Right ventricle myocardium inferior (tissue), 1 donor: Measurements from ENCODE around the gene GABARAPL2. TPM values are rescaled to one million over a fixed set of nuclear protein-coding genes. Genes with fewer than 3 reads are reported as not detected.
"Not testable (repeated sequence)": the region's sequence is repeated elsewhere in the genome, so short reads cannot be mapped to it uniquely, and the experiment has no call there.

Source experiments
- ATAC-seq: fragments of 200-7000 bp; cut with Tn5 transposase; one replicate; pipeline ENCODE4 v1.9.1; 2020; ENCODE audit warnings: mild to moderate bottlenecking, moderate library complexity
- DNase-seq: peaks from one replicate; pipeline ENCODE4 v3.0.0; 2021; ENCODE audit errors: missing footprints
- intact Hi-C: fragments of 100-400 bp; cut with DNase I; formaldehyde crosslinking; loops from one replicate; pipeline ENCODE4 v1.11.0; 2022
- total RNA-seq: library from RNA; stranded (reverse); fragmentation: NEBNext Ultra II Directional; extraction: Animal tissue kit (Norgen Biotek cat#: 25700); gene quantifications from one replicate; pipeline ENCODE4 v1.2.1, GENCODE V29; 2021
- donor health status: DM: no; HTN: yes; CAD: no; lungs with severe emphysema.

The GABARAPL2 gene
- total RNA-seq, 1 donor from 2014 or later: 231 TPM

- ATAC-seq (no peak), DNase-seq (no peak)
- intact Hi-C loops: no loop called here
These were observed 13.2 kb downstream of the GABARAPL2 start for GRCh38 chr16:75579281-75579834.

- ATAC-seq (no peak), DNase-seq (no peak)
- intact Hi-C loops: no loop called here
These were observed 17.9 kb downstream of the GABARAPL2 start for GRCh38 chr16:75584108-75584507.

- intact Hi-C loops: no loop called here
- ATAC-seq: no peak
- no peak for DNase-seq
These were observed 22.5 kb downstream of the GABARAPL2 start for GRCh38 chr16:75588716-75589115.

- ATAC-seq (peak; percentile 62), DNase-seq (no peak)
- intact Hi-C loops: no loop called here
These were observed 23.1 kb downstream of the GABARAPL2 start for GRCh38 chr16:75589306-75589705.

- peak; percentile 94 for ATAC-seq
- peak; percentile 72 for DNase-seq
- intact Hi-C loops: loop anchor here (2.0 kb wide), 1 partner anchor 126 kb away; the partner anchor contains the start of gene TMEM170A
These were observed 25.0 kb downstream of the GABARAPL2 start for GRCh38 chr16:75590920-75591843.

GRCh38 chr16:75591927-75592326, 25.7 kb downstream of the GABARAPL2 start:
- not testable (repeated sequence) for DNase-seq, ATAC-seq
- intact Hi-C loops: loop anchor here (2.0 kb wide), 1 partner anchor 127 kb away; the partner anchor contains the start of gene TMEM170A

GRCh38 chr16:75593308-75593707, 27.1 kb downstream of the GABARAPL2 start:
- ATAC-seq (no peak), DNase-seq (no peak)
- intact Hi-C loops: no loop called here

GRCh38 chr16:75593825-75594820, 27.9 kb downstream of the GABARAPL2 start:
- no peak for ATAC-seq
- DNase-seq: no peak
- intact Hi-C loops: no loop called here

- intact Hi-C loops: no loop called here
- no peak for ATAC-seq
- DNase-seq: no peak
These were observed 33.5 kb downstream of the GABARAPL2 start for GRCh38 chr16:75599452-75600277.

- ATAC-seq (no peak), DNase-seq (no peak)
- intact Hi-C loops: no loop called here
These were observed 37.1 kb downstream of the GABARAPL2 start for GRCh38 chr16:75603241-75603640.

- ATAC-seq: no peak
- DNase-seq: no peak
- intact Hi-C loops: no loop called here
These were observed 40.3 kb downstream of the GABARAPL2 start for GRCh38 chr16:75606507-75606906.

- intact Hi-C loops: no loop called here
- DNase-seq (no peak), ATAC-seq (no peak)
These were observed 48.1 kb downstream of the GABARAPL2 start for GRCh38 chr16:75614066-75614897.

- intact Hi-C loops: no loop called here
- ATAC-seq (no peak), DNase-seq (no peak)
These were observed 49.4 kb downstream of the GABARAPL2 start for GRCh38 chr16:75615619-75616018.

GRCh38 chr16:75616521-75617010, 50.4 kb downstream of the GABARAPL2 start:
- intact Hi-C loops: no loop called here
- no peak for ATAC-seq
- no peak for DNase-seq

- DNase-seq (no peak), ATAC-seq (no peak)
- intact Hi-C loops: no loop called here
These were observed 50.9 kb downstream of the GABARAPL2 start for GRCh38 chr16:75617121-75617520.

GRCh38 chr16:75618780-75619179, 52.6 kb downstream of the GABARAPL2 start:
- intact Hi-C loops: no loop called here
- ATAC-seq (no peak), DNase-seq (no peak)
